Gastrocnemius medialis (tissue), 4 donors: ENCODE data around the gene KRT16.

Experiments used
- CTCF ChIP-seq, 5 experiments: fragments of 450-650 bp in 3 of 5; fragments of 200-600 bp in 2 of 5; sonication (generic) in 2 of 5; IDR thresholded peaks in 4 of 5; conservative IDR thresholded peaks in 1 of 5; 1 replicate in 4 of 5; 2 replicates in 1 of 5; pipeline ENCODE4 v1.5.1; 2016 to 2019; ENCODE audit warnings: antibody characterized with exemption in 5 of 5, mild to moderate bottlenecking in 3 of 5, moderate library complexity in 3 of 5
- POLR2A ChIP-seq, 2 donors: fragments of 450-650 bp; IDR thresholded peaks; one replicate each; pipeline ENCODE4 v1.6.1; 2017; ENCODE audit warnings: antibody characterized with exemption in 2 of 2, mild to moderate bottlenecking in 2 of 2, moderate library complexity in 2 of 2

DNA sequence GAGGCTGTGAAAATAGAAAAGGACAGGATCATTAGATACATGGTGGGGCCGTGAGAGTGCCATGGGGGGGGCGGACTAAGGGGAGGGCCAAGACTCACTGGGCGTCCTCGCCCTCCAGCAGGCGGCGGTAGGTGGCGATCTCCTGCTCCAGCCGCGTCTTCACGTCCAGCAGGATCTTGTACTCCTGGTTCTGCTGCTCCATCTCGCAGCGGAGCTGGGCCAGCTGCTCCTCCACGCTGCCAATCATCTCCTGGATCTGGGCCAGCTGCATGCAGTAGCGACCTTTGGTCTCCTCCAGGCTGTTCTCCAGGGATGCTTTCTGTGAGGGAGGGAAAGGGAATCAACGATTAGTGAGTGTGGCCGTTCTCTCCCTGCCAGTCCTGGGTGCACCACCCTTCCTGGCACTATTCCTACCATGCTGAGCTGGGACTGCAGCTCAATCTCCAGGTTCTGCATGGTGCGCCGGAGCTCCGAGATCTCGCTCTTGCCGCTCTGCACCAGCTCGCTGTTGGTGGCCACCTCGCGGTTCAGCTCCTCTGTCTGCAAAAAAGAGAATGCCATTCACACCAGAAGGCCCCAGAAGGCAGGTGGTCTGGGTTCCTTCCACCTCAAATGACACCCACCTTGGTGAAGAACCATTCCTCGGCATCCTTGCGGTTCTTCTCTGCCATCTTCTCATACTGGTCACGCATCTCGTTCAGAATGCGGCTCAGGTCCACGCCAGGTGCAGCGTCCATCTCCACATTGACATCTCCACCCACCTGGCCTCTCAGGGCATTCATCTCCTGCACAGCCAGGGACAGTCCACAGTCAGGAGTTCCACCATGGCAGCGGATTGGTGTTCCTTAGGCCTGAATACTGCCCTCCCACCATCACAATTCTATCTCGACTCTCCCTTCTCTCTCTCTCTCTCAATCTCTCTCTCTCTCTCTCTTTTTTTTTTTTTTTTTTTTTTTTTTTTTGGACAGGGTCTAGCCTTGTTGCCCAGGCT, 29.1 kb downstream of the KRT16 start:
- no peak for TF ChIP-seq CTCF (IDR thresholded peaks at IDR 0.05 in 4 of 5, conservative IDR thresholded peaks at IDR 0.05 in 1 of 5)
- TF ChIP-seq POLR2A (IDR thresholded peaks at IDR 0.05): no peak
